BE2C (cell line): ENCODE results near the gene SLC35B2.

ENCODE experiments used
- DNase-seq: peaks from one replicate; pipeline ENCODE4 v3.0.0-alpha.2; 2020
- H3K27me3 ChIP-seq: fragments of 250-450 bp; sonication (Bioruptor Pico); 2 replicates; pipeline ENCODE4 v1.5.1; 2020; ENCODE audit warnings: mild to moderate bottlenecking
- H3K36me3 ChIP-seq: fragments of 250-450 bp; sonication (Bioruptor Pico); 2 replicates; pipeline ENCODE4 v1.5.1; 2020; ENCODE audit warnings: mild to moderate bottlenecking
- H3K4me1 ChIP-seq: fragments of 250-450 bp; sonication (Bioruptor Pico); 2 replicates; pipeline ENCODE4 v1.5.1; 2020
- H3K4me3 ChIP-seq: 2 replicates; pipeline ENCODE4 v1.5.1; 2011; ENCODE audit warnings: low read depth, low read length
- H3K9me3 ChIP-seq: fragments of 250-450 bp; sonication (Bioruptor Pico); 2 replicates; pipeline ENCODE4 v1.5.1; 2020
- TF ChIP-seq, protein P1 (sequence below): IDR thresholded peaks from 2 replicates; pipeline ENCODE4 v1.5.1; 2012; ENCODE audit warnings: mild to moderate bottlenecking, low read depth, low read length

Gene SLC35B2

DNA sequence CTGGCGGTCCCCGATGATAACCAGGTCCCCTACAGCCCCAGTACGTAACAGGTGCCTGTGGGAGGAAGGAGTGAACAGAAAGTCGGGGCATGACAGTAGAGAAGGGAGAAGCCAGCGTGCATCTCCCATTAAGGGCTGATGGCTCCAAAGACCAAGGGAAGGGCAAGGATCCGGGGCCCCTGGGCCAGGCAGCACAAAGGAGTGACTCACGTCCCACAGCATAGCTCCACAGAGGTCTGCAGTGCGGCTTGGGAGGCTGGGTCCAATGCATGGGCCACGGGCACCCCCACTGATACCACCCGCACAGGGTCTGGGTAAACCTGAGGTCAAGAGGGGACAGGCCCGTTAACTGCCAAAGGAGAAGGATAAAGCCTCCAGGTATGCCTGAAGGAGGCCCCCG is 45.5 kb upstream of the SLC35B2 start:
- Histone ChIP-seq H3K4me3 (no peak overlapping the region), H3K9me3 (no peaks in the 10 kb centered on the region), H3K27me3 (no peaks in the 10 kb centered on the region), H3K4me1 (peaks cover 5% of the 10 kb centered on the region; the same call in 1 of the 2 replicates), H3K36me3 (peaks cover 75% of the 10 kb centered on the region)
- TF ChIP-seq, protein P1, sequence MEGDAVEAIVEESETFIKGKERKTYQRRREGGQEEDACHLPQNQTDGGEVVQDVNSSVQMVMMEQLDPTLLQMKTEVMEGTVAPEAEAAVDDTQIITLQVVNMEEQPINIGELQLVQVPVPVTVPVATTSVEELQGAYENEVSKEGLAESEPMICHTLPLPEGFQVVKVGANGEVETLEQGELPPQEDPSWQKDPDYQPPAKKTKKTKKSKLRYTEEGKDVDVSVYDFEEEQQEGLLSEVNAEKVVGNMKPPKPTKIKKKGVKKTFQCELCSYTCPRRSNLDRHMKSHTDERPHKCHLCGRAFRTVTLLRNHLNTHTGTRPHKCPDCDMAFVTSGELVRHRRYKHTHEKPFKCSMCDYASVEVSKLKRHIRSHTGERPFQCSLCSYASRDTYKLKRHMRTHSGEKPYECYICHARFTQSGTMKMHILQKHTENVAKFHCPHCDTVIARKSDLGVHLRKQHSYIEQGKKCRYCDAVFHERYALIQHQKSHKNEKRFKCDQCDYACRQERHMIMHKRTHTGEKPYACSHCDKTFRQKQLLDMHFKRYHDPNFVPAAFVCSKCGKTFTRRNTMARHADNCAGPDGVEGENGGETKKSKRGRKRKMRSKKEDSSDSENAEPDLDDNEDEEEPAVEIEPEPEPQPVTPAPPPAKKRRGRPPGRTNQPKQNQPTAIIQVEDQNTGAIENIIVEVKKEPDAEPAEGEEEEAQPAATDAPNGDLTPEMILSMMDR, result no peak
- no peak for DNase-seq

DNA sequence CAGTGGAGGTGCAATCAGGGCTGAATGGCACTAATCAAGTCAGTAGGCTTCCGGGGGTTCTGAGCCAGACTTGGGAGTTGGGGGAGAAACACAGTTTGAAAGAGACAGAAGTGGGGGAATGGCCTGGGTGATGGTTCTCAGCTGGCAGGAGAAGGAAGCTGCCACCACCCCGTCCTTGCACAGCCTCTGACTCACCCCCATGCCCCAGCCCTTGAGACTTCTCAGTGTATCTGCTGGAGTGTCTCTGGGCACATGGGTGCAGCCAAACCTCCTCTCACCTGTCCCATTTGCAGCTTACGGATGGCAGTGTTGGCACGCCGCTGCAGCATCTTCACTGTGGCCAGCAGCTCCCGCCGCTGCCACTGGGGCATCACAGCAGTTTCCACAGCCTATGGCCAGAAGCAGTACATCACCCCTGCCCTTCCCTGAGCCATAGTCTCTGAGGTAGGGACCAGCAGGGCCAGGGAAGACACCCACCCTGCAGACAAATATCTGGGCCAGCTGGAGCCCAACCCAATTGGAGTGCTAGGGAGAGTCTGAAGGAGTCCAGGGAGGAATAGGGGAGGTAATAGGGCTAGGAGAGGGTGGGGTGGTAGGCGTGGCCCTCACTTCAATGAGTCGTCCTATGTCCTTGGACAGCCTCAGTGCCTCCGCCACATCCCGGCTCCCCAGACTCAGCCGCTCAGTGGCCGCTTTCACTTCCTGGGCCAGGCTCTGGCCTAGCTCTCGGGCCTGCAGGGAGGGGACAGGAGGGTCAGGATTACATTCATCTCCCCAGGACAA is 44.6 kb upstream of the SLC35B2 start:
- Histone ChIP-seq H3K4me1 (peaks cover 5% of the 10 kb centered on the region; the same call in 1 of the 2 replicates), H3K4me3 (no peak overlapping the region), H3K36me3 (peaks cover 67% of the 10 kb centered on the region), H3K27me3 (no peaks in the 10 kb centered on the region), H3K9me3 (no peaks in the 10 kb centered on the region)
- TF ChIP-seq, protein P1, result no peak
- DNase-seq, result no peak

DNA sequence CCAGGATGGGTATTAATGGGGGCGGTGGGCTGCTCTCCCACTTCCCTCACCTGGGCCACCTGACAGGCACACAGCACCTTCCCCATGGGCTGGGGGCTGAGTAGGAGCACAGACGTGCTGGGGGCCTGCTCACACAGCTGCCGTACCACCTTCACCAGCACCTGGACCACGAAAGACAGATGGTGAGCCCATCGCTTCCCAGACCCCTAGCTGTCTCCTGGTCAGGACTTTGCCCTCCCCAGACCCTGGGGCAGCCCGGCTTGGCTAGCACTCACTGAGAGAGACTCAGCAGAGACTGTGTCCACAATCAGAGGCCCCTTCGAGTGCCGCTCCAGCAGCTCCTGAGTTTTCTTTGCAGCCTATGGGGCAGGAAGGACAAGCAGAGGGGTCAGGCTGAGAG is 43.8 kb upstream of the SLC35B2 start:
- Histone ChIP-seq H3K36me3 (peaks cover 58% of the 10 kb centered on the region), H3K4me3 (no peak overlapping the region), H3K9me3 (no peaks in the 10 kb centered on the region), H3K4me1 (peaks cover 5% of the 10 kb centered on the region; the same call in 1 of the 2 replicates), H3K27me3 (no peaks in the 10 kb centered on the region; the same call in 1 of the 2 replicates)
- no peak for DNase-seq
- TF ChIP-seq, protein P1, result no peak

DNA sequence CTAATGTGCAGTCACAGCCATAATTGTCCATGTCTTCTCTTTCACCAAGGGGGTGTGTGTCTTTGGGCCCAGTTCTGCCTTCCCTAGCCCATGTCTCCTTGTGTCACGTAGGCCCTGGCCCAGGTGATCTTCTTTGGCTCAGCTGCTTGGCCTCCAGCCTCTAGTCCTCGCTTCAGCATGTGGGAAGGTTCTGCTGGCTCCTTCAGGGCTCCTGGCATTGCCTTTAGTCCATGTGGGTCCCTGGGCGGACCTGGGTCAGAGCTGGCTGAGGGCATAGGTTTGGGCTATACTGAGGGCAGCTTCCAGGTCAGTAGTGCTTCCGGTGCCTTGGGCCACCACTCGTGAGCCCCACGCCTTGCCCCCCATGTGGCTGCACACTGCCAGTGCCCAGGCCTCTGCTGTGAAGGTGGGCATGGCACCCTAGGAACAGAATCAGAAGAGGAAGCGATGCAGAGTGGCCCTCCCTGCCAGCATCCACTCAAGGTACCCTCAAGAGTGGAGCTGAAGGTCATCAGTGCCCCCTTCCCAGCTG is 43.0 kb upstream of the SLC35B2 start:
- DNase-seq, result no peak
- TF ChIP-seq, protein P1, result no peak
- peaks cover 3% of the 10 kb centered on the region; the same call in 1 of the 2 replicates for H3K27me3 ChIP-seq
- peaks cover 5% of the 10 kb centered on the region; the same call in 1 of the 2 replicates for H3K4me1 ChIP-seq
- no peaks in the 10 kb centered on the region for H3K9me3 ChIP-seq
- H3K36me3 ChIP-seq, result peaks cover 50% of the 10 kb centered on the region
- H3K4me3 ChIP-seq, result no peak overlapping the region

DNA sequence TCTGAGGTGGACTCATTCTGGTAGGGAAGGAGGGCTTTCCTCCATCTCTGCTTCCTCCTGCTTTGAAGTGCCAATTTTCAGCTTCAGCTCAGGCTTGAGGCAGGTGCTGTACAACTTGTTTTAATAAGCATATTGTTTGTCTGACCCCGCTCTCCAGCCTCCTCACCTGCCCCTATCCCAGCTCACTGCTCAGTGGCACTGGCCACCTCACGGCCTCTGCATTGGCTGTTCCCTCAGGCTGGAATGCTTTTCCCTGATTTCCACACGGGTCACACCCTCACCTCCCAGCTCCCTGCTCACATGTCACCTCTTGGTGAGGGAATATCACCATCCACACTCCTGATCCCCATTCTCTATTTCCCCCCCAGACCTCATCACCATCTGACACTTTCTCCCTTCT is 41.5 kb upstream of the SLC35B2 start:
- no peaks in the 10 kb centered on the region for H3K9me3 ChIP-seq
- no peak overlapping the region for H3K4me3 ChIP-seq
- peaks cover 35% of the 10 kb centered on the region for H3K36me3 ChIP-seq

More for the DNA sequence above, 41.5 kb upstream of the SLC35B2 start:
- no peak for DNase-seq
- Histone ChIP-seq H3K4me1 (peaks cover 5% of the 10 kb centered on the region; the same call in 1 of the 2 replicates), H3K27me3 (peaks cover 3% of the 10 kb centered on the region; the same call in 1 of the 2 replicates)
- TF ChIP-seq, protein P1, result no peak
